Immature natural killer cell (primary cell): ENCODE measurements around the gene SCN10A. TPM values are rescaled to one million over a fixed set of nuclear protein-coding genes. Genes with fewer than 3 reads are reported as not detected.

Source experiments
- DNase-seq, 3 donors: peaks; one replicate each; pipeline ENCODE4 v3.0.0; 2022; ENCODE audit warnings: mixed read lengths in 1 of 3
- H3K27ac Mint-ChIP-seq, 6 donors: one replicate each; pipeline ENCODE4 v1.8.0; 2020; ENCODE audit warnings: mixed read lengths in 6 of 6, mild to moderate bottlenecking in 5 of 6, inconsistent platforms in 4 of 6, moderate library complexity in 3 of 6
- H3K27me3 Mint-ChIP-seq, 3 donors: one replicate each; pipeline ENCODE4 v1.8.0; 2020 to 2021; ENCODE audit warnings: low read depth in 3 of 3, mild to moderate bottlenecking in 3 of 3, mixed read lengths in 3 of 3, moderate library complexity in 3 of 3, inconsistent platforms in 1 of 3
- H3K36me3 Mint-ChIP-seq, 3 donors: one replicate each; pipeline ENCODE4 v1.8.0; 2020; ENCODE audit warnings: mixed read lengths in 3 of 3, inconsistent platforms in 2 of 3, mild to moderate bottlenecking in 2 of 3
- H3K4me1 Mint-ChIP-seq, 2 donors: one replicate each; pipeline ENCODE4 v1.8.0; 2020; ENCODE audit warnings: inconsistent platforms in 2 of 2, mild to moderate bottlenecking in 2 of 2, mixed read lengths in 2 of 2, moderate library complexity in 1 of 2
- H3K4me3 Mint-ChIP-seq, 5 donors: one replicate each; pipeline ENCODE4 v1.8.0; 2020; ENCODE audit warnings: mild to moderate bottlenecking in 5 of 5, mixed read lengths in 5 of 5, inconsistent platforms in 3 of 5, moderate library complexity in 3 of 5
- H3K9me3 Mint-ChIP-seq, 6 donors: one replicate each; pipeline ENCODE4 v1.8.0; 2020; ENCODE audit warnings: mild to moderate bottlenecking in 6 of 6, mixed read lengths in 6 of 6, inconsistent platforms in 4 of 6, moderate library complexity in 3 of 6
- polyA plus RNA-seq, 3 donors: library from polyadenylated mRNA; unstranded; fragments of 300-500 nt; fragmentation: Illumina TruSeq; gene quantifications; one replicate each; pipeline ENCODE4 v1.2.3, GENCODE V29; 2021

The SCN10A gene
- not detected for polyA plus RNA-seq

DNA sequence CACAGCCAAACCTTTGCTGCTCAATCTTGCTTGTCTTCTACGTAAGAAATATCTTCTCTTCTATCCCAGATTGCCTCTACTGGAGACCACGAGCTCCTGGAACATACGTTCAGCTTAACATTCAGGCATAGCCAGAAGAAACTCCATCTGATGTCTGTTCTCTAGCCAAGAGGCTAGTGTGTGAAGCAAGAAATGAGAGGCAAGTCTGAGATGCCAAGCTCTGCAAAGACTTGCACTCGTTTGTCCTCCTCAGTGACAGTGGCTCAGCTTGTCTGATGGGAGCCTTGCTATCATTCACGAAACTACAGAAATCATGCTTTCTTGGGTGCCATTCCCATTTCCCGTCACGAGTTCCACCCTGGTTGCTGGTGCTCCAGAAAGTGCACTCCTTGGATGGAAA is at the start of gene SCN10A:
Gene SCN10A (minus strand): TSS at position 192 of the 400 bp plus-strand sequence. CDS start 22,207 bp downstream, outside the sequence.
- peaks cover 0 to 4% (median 0%) of the 10 kb centered on the region in 6 donors for H3K9me3 Mint-ChIP-seq
- DNase-seq, result no peak
- H3K4me3 Mint-ChIP-seq, result no peak within 1 kb of the TSS
- H3K27me3 Mint-ChIP-seq, result peaks cover 0 to 4% (median 1%) of the 10 kb centered on the region in 3 donors
- H3K27ac Mint-ChIP-seq, result no peak within 1 kb of the TSS
- H3K36me3 Mint-ChIP-seq, result no peaks in the 10 kb centered on the region
- H3K4me1 Mint-ChIP-seq, result no peaks in the 10 kb centered on the region

DNA sequence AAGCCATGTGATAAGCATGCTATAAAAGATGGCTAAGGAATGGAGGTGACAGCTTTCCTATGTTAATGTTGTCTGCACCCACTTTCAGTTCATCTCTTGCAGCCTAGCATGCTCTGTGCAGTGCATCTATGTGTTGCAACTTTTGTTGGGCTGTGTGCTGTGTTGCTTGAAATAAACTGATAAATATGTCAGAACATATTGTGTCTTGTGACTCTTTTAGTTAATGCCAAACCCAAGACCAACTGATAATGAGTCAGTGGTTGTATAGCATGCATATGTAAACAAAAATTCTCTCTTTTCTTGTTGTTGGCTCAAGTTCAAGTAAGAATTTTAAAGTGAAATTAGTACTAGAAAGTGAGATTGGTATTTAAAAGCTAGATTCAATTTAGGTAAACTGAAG is 37.0 kb upstream of the SCN10A start:
- Mint-ChIP-seq H3K36me3 (no peaks in the 10 kb centered on the region), H3K27ac (no peak overlapping the region), H3K4me3 (no peak overlapping the region), H3K4me1 (no peaks in the 10 kb centered on the region), H3K9me3 (peaks cover 0 to 6% (median 0%) of the 10 kb centered on the region in 6 donors), H3K27me3 (peaks cover 2 to 7% (median 2%) of the 10 kb centered on the region in 3 donors)
- DNase-seq, result no peak

DNA sequence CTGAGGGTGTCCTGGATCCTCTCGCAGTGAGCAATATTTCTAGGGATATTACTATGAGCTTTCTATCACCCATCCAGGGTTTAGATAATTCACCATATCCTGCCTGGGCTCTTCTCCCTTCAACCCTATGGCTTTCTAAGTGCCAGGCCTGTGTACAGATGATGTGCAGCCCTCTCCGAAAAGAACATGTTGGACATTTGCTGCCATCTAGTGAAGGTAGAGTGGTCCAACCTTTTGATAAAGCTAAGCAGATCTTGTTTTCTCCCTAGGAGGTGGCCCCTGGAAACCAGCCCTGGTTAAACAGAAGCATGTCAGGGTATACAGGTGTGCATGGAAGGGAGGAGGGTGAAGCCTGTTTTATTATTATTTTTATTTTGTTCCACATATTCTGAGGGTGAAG is 27.9 kb upstream of the SCN10A start:
- H3K27ac Mint-ChIP-seq, result no peak overlapping the region
- no peak for DNase-seq
- no peaks in the 10 kb centered on the region for H3K36me3 Mint-ChIP-seq
- H3K4me1 Mint-ChIP-seq, result no peaks in the 10 kb centered on the region
- no peak overlapping the region for H3K4me3 Mint-ChIP-seq
- H3K27me3 Mint-ChIP-seq, result peaks cover 2 to 6% (median 5%) of the 10 kb centered on the region in 3 donors
- H3K9me3 Mint-ChIP-seq, result peaks cover 0 to 5% (median 0%) of the 10 kb centered on the region in 6 donors

DNA sequence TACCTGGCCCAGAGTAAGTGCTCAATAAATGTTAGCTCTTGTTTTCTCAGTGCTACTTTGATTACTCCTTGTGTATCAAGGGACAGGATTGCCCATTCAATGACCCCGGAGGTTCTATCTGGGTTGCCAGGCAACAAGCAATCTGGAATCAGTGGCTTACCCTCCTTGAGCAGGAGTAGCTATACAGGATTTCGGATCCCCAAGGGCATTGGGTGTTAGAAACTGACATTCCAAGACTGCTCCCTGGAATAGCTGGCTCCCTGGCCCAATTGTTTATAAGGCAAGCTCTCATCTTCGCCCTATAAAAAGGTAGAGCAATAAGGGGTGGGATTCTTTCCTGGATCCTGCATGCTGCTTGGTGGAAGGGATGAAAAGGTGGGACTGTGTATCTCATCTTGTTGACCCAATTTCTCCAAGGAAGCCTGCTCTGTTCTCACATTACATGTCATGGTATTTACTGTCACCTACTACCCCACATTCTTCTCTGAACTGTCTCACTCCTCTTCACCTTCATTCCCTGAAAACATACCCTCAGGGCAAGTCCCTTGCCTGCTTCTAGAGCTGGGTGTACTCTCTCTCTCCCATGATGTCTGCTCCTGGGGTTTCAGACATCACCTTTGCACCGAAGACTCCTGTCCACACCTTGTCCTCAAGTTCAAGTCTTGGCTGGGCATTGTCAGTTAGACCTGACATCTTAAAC is 26.4 kb upstream of the SCN10A start:
- H3K27me3 Mint-ChIP-seq, result peaks cover 3 to 6% (median 5%) of the 10 kb centered on the region in 3 donors
- H3K9me3 Mint-ChIP-seq, result peaks cover 0 to 5% (median 0%) of the 10 kb centered on the region in 6 donors
- no peak overlapping the region for H3K27ac Mint-ChIP-seq
- H3K4me3 Mint-ChIP-seq, result no peak overlapping the region
- DNase-seq, result no peak
- no peaks in the 10 kb centered on the region for H3K36me3 Mint-ChIP-seq
- H3K4me1 Mint-ChIP-seq, result no peaks in the 10 kb centered on the region

DNA sequence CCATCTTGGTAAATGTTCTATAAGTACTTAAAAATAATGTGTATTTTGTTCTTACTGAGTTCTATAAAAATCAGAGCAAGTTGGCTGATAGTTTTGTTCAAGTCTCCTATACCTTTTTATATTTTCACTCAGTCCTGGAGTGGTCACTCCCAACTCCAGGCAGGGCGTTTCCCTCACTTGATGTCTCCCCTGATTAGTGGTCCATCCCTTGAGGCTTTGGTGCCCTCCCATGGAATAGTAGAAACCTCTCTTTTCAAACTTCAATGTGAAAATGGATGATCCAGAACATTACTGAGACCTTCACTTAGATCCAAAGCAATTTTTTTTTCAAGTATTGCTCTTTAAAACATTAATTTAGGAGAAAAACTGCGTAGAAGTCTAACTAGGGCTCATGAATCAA is 25.0 kb upstream of the SCN10A start:
- Mint-ChIP-seq H3K4me3 (no peak overlapping the region), H3K36me3 (no peaks in the 10 kb centered on the region), H3K4me1 (no peaks in the 10 kb centered on the region), H3K9me3 (peaks cover 0 to 7% (median 0%) of the 10 kb centered on the region in 6 donors), H3K27me3 (peaks cover 3 to 9% (median 5%) of the 10 kb centered on the region in 3 donors), H3K27ac (no peak overlapping the region)
- no peak for DNase-seq

DNA sequence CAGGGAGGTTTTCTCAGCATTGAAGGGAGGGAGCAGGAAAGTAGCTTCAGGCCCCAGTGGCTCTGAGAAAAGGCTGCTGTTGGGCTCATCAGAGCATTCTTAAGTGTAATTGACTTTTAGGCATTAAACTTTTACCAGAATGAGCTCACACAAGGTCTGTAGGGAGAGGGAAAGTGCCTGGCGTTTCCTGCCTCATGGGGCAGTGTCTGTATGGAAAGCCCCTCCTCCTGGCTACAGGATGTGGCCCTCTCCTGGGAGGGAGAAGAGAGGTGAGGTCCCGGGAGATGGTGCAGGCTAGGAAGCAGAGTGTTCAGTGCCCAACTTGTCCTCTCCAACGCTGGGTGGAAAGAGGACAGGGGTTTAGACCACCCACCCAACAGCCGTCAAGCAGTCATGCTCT is 21.3 kb upstream of the SCN10A start:
- Mint-ChIP-seq H3K4me1 (peaks cover 12 to 13% of the 10 kb centered on the region in 2 donors), H3K27ac (no peak overlapping the region), H3K27me3 (peaks cover 3% of the 10 kb centered on the region in 3 donors), H3K36me3 (no peaks in the 10 kb centered on the region), H3K4me3 (no peak overlapping the region), H3K9me3 (peaks cover 0 to 2% (median 0%) of the 10 kb centered on the region in 6 donors)
- no peak for DNase-seq

DNA sequence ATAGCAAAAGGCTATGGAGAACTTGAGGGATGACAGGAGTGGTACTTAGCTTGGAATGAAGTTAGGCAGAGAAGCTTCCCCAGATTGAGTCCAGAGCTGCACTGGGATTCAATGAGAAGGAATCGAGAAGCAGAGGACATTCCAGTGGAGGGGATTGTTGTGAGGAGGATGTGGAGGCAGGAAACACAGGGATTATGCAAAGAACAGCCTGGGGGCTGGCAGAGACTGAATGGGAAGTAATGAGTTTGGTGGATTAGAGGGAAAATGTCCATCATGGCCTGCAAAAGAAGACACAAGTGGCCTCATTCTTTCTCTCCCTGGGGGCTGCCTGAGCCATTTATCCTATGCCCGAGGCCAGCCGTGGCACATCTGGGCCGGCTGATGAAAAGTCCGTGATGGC is 20.5 kb upstream of the SCN10A start:
- Mint-ChIP-seq H3K36me3 (no peaks in the 10 kb centered on the region), H3K4me1 (peaks cover 12 to 13% of the 10 kb centered on the region in 2 donors), H3K4me3 (no peak overlapping the region), H3K9me3 (peaks cover 0 to 2% (median 0%) of the 10 kb centered on the region in 6 donors), H3K27me3 (peaks cover 3% of the 10 kb centered on the region in 3 donors), H3K27ac (no peak overlapping the region)
- DNase-seq, result no peak

DNA sequence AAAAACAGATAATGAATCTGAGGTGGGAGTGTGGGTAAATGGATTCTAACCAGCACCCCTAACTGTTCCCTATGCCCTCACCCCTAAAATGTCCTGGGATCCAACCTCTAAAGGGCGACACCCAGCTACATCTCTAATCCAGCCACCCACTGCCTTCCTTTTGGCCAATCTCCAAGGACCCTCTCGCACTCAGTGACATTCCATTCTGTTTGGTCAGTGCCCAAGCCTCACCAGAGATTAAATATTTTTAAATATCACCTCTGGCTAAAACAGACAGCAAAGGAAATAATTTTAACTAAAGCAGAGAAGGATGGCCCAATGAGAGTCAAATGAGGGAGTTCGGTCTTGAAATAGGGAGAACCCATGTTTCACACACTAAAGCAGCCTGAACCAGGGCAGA is 19.9 kb upstream of the SCN10A start:
- Mint-ChIP-seq H3K4me3 (no peak overlapping the region), H3K27ac (no peak overlapping the region), H3K9me3 (peaks cover 0 to 2% (median 0%) of the 10 kb centered on the region in 6 donors), H3K4me1 (peaks cover 12 to 13% of the 10 kb centered on the region in 2 donors), H3K36me3 (no peaks in the 10 kb centered on the region), H3K27me3 (peaks cover 2 to 3% (median 3%) of the 10 kb centered on the region in 3 donors)
- DNase-seq, result no peak

DNA sequence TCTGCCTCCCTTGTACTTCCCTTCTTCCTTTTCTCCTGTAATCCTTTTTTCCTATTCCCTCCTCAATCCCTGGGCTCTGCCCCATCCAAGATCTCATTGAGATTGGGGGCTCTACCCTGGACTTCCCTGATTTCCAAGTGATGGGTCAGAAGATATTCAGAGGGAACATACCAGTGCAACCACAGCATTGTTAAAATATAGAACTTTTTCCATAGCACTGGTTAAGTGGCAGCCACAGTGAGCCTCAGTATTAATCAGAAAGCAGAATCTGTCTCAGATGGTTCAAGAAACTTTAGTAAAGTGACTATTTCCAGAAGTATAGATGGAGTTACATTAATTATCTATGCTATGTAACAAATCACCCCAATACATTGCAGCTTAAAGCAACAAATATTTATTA is 18.7 kb upstream of the SCN10A start:
- H3K27ac Mint-ChIP-seq, result peak overlapping the region in 2 of 6 donors; percentile 36 to 66
- no peak for DNase-seq
- peaks cover 12 to 13% of the 10 kb centered on the region in 2 donors for H3K4me1 Mint-ChIP-seq
- peaks cover 1 to 3% (median 2%) of the 10 kb centered on the region in 3 donors for H3K27me3 Mint-ChIP-seq
- H3K4me3 Mint-ChIP-seq, result no peak overlapping the region
- H3K9me3 Mint-ChIP-seq, result peaks cover 0 to 2% (median 0%) of the 10 kb centered on the region in 6 donors
- no peaks in the 10 kb centered on the region for H3K36me3 Mint-ChIP-seq

DNA sequence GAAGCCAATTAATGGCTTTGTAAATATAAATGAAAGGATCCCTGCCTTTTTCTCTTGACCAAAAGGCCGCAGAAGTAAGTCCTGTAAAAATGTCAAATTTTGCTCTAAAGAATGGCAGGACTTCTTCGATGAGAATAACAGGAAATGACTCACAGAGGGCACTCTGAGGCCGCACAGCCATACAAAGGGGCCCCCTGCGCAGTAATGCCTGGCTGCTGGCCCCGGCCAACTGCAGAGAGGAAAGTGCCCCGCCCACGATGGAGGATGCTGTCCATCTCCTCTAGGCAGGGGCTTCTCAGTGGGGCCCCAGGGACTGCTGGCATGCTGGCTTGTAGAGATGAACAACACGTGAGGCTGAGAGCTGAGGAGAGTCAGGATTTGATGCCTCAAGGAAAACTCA is 18.1 kb upstream of the SCN10A start:
- Mint-ChIP-seq H3K4me1 (peaks cover 12 to 13% of the 10 kb centered on the region in 2 donors), H3K36me3 (no peaks in the 10 kb centered on the region), H3K9me3 (peaks cover 0 to 2% (median 0%) of the 10 kb centered on the region in 6 donors), H3K4me3 (no peak overlapping the region), H3K27ac (peak overlapping the region in 4 of 6 donors; percentile 14 to 63 (median 44)), H3K27me3 (peaks cover 0 to 3% (median 2%) of the 10 kb centered on the region in 3 donors)
- DNase-seq, result peak in 1 of 3 donors; percentile 7

DNA sequence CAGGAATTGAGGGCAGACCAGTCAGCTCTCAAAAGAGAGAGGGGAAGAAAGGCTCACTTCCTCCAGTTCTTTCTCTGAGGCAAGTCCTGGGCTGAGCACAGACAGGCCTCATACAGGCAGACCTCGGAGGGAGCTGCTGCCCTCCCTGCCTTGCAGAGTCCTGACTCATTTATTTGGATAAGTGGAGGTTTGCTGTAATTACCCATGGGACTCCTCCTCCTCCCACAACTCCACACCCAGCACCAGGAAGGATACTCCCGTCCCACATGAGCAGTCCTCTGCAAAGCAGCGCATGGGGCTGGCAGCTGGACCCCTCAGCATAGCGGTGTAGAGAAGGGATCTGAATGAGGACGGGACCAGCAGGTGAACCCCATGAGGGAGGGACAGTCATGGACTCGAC is 13.4 kb upstream of the SCN10A start:
- H3K36me3 Mint-ChIP-seq, result no peaks in the 10 kb centered on the region
- H3K4me1 Mint-ChIP-seq, result peaks cover 7 to 8% of the 10 kb centered on the region in 2 donors
- DNase-seq, result no peak
- H3K27ac Mint-ChIP-seq, result no peak overlapping the region
- no peaks in the 10 kb centered on the region for H3K27me3 Mint-ChIP-seq
- no peaks in the 10 kb centered on the region for H3K9me3 Mint-ChIP-seq
- no peak overlapping the region for H3K4me3 Mint-ChIP-seq

DNA sequence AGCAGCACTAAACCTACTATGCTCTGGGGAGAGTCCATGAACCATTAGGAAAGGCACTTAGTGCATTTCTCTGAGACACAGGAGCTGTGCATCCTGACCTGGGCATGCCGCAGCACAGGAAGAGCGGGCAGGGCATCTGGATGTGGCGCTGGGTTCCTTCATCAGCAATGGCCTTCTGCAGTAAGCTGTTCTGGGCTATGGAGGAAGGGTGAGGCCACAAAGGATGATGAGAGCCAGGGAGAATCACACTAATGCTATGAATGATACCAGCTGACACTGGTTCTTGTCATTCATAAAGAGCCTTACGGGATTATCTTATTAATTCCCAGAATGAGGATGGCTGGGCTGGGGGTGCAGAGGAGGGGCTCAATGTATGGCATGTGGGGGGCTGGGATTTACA is 12.7 kb upstream of the SCN10A start:
- H3K27me3 Mint-ChIP-seq, result no peaks in the 10 kb centered on the region

DNA sequence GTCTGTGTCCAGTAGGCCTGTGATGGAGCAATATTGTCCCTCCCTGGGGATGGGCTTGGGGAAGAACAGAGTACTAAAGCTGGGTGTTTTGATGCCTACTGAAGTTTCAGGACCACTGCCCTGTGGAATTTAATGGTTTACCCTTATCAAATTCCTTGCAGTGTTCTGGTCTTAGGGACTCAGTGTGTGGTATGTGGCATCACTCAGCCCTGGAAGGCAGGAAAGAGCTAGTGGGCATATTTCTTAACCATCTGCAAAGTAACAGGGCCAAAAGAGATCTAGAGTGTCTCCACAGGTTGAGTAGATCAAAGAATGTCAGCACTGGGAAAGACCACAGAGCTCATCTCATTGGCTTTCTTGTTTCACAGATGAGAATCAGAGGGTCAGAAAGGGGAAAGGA is 11.8 kb upstream of the SCN10A start:
- Mint-ChIP-seq H3K4me3 (no peak overlapping the region), H3K27ac (peak overlapping the region in 1 of 6 donors; percentile 11), H3K36me3 (no peaks in the 10 kb centered on the region), H3K4me1 (no peaks in the 10 kb centered on the region), H3K9me3 (no peaks in the 10 kb centered on the region), H3K27me3 (peaks cover 0 to 2% (median 0%) of the 10 kb centered on the region in 3 donors)
- no peak for DNase-seq

More for the DNA sequence above, 12.7 kb upstream of the SCN10A start:
- Mint-ChIP-seq H3K27ac (no peak overlapping the region), H3K9me3 (no peaks in the 10 kb centered on the region), H3K36me3 (no peaks in the 10 kb centered on the region), H3K4me1 (peaks cover under 1 to 3% of the 10 kb centered on the region in 2 donors), H3K4me3 (no peak overlapping the region)
- DNase-seq, result no peak

DNA sequence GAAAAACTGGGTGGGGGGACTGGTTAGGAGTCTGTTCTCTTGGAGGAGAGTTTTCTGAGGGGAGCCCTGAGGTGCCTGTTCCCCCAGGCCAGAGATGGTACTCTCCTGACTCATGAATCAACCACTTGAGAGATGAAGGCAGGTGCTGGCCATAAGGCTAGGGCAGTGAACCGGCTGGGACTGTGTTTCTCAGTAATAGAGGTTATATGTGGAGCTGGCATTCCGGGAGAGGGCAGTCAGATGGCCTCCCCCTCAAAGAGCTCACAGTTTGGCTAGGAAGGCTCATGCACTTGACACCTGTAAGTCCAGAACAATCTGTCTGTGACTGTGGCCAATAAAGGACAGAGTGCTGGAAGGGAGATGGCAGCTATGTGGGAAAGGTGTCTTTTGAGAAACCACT is 10.0 kb upstream of the SCN10A start:
- no peaks in the 10 kb centered on the region for H3K36me3 Mint-ChIP-seq
- no peak overlapping the region for H3K27ac Mint-ChIP-seq
- no peaks in the 10 kb centered on the region for H3K4me1 Mint-ChIP-seq
- H3K4me3 Mint-ChIP-seq, result no peak overlapping the region
- no peak for DNase-seq
- H3K9me3 Mint-ChIP-seq, result peaks cover 0 to 6% (median 0%) of the 10 kb centered on the region in 6 donors
- peaks cover 0 to 5% (median 0%) of the 10 kb centered on the region in 3 donors for H3K27me3 Mint-ChIP-seq
